ENCODE results near the gene R3HDM1. TPM values are rescaled to one million over a fixed set of nuclear protein-coding genes. Genes with fewer than 3 reads are reported as not detected.
"Not testable (repeated sequence)": the region's sequence is repeated elsewhere in the genome, so short reads cannot be mapped to it uniquely, and the experiment has no call there.

Gene R3HDM1
- total RNA-seq (11.9 and 24.8 TPM in 2 replicates), polyA plus RNA-seq (30.6 and 32.7 TPM in 2 replicates)

GRCh38 chr2:135531231-135532197, at the start of gene R3HDM1:
TSS of gene R3HDM1 (plus strand) at chr2:135531484. CDS start at chr2:135604846, 73,362 bp downstream.
- Histone ChIP-seq H3K4me1 (ENCODE audit: low read depth) (peaks cover 7% of the 10 kb centered on the region), H3K27me3 (no peaks in the 10 kb centered on the region), H3K9me3 (ENCODE audit: low read depth) (peaks cover 2% of the 10 kb centered on the region), H3K4me3 (peak within 1 kb of the TSS; percentile 73), H3K36me3 (no peaks in the 10 kb centered on the region), H3K27ac (peak within 1 kb of the TSS; percentile 97)
- TF ChIP-seq, protein P1, sequence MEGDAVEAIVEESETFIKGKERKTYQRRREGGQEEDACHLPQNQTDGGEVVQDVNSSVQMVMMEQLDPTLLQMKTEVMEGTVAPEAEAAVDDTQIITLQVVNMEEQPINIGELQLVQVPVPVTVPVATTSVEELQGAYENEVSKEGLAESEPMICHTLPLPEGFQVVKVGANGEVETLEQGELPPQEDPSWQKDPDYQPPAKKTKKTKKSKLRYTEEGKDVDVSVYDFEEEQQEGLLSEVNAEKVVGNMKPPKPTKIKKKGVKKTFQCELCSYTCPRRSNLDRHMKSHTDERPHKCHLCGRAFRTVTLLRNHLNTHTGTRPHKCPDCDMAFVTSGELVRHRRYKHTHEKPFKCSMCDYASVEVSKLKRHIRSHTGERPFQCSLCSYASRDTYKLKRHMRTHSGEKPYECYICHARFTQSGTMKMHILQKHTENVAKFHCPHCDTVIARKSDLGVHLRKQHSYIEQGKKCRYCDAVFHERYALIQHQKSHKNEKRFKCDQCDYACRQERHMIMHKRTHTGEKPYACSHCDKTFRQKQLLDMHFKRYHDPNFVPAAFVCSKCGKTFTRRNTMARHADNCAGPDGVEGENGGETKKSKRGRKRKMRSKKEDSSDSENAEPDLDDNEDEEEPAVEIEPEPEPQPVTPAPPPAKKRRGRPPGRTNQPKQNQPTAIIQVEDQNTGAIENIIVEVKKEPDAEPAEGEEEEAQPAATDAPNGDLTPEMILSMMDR (IDR thresholded peaks at IDR 0.05; ENCODE audit: low read depth, low read length) = no peak
- peak; percentile 99 to 100 for DNase-seq (ENCODE audit: low read depth in 1 of 2, low spot score in 1 of 2)

GRCh38 chr2:135485441-135485840, 45.8 kb upstream of the R3HDM1 start:
- no peak overlapping the region for H3K4me3 ChIP-seq
- H3K36me3 ChIP-seq = no peaks in the 10 kb centered on the region
- peaks cover 2% of the 10 kb centered on the region for H3K9me3 ChIP-seq (ENCODE audit: low read depth)
- H3K27ac ChIP-seq = no peak overlapping the region
- no peaks in the 10 kb centered on the region for H3K4me1 ChIP-seq (ENCODE audit: low read depth)
- DNase-seq (ENCODE audit: low read depth in 1 of 2, low spot score in 1 of 2) = no peak
- TF ChIP-seq, protein P1 (IDR thresholded peaks at IDR 0.05; ENCODE audit: low read depth, low read length) = no peak
- no peaks in the 10 kb centered on the region for H3K27me3 ChIP-seq

GRCh38 chr2:135490376-135490775, 40.9 kb upstream of the R3HDM1 start:
- H3K4me1 ChIP-seq (ENCODE audit: low read depth) = no peaks in the 10 kb centered on the region
- no peak for DNase-seq (ENCODE audit: low read depth in 1 of 2, low spot score in 1 of 2)
- H3K9me3 ChIP-seq (ENCODE audit: low read depth) = no peaks in the 10 kb centered on the region
- H3K36me3 ChIP-seq = no peaks in the 10 kb centered on the region
- TF ChIP-seq, protein P1 (IDR thresholded peaks at IDR 0.05; ENCODE audit: low read depth, low read length) = no peak
- no peak overlapping the region for H3K27ac ChIP-seq
- H3K27me3 ChIP-seq = no peaks in the 10 kb centered on the region
- H3K4me3 ChIP-seq = no peak overlapping the region

- peak in 1 of 2 donors; percentile 45 for DNase-seq (ENCODE audit: low read depth in 1 of 2, low spot score in 1 of 2)
- H3K4me1 ChIP-seq (ENCODE audit: low read depth) = no peaks in the 10 kb centered on the region
- no peaks in the 10 kb centered on the region for H3K36me3 ChIP-seq
- H3K27me3 ChIP-seq = no peaks in the 10 kb centered on the region
- no peak overlapping the region for H3K27ac ChIP-seq
- TF ChIP-seq, protein P1 (IDR thresholded peaks at IDR 0.05; ENCODE audit: low read depth, low read length) = no peak
- no peak overlapping the region for H3K4me3 ChIP-seq
- no peaks in the 10 kb centered on the region for H3K9me3 ChIP-seq (ENCODE audit: low read depth)
Measured at GRCh38 chr2:135494503-135494902, 36.8 kb upstream of the R3HDM1 start.

- no peak for DNase-seq (ENCODE audit: low read depth in 1 of 2, low spot score in 1 of 2)
- Histone ChIP-seq H3K36me3 (no peaks in the 10 kb centered on the region), H3K9me3 (ENCODE audit: low read depth) (no peaks in the 10 kb centered on the region), H3K27ac (no peak overlapping the region), H3K4me3 (no peak overlapping the region), H3K4me1 (ENCODE audit: low read depth) (no peaks in the 10 kb centered on the region), H3K27me3 (no peaks in the 10 kb centered on the region)
- TF ChIP-seq, protein P1 (IDR thresholded peaks at IDR 0.05; ENCODE audit: low read depth, low read length) = no peak
Measured at GRCh38 chr2:135494917-135495316, 36.4 kb upstream of the R3HDM1 start.

GRCh38 chr2:135498588-135498987, 32.7 kb upstream of the R3HDM1 start:
- not testable (repeated sequence) for DNase-seq (ENCODE audit: low read depth in 1 of 2, low spot score in 1 of 2); H3K4me1 ChIP-seq (ENCODE audit: low read depth); H3K9me3 ChIP-seq (ENCODE audit: low read depth); H3K27ac ChIP-seq; H3K36me3 ChIP-seq; H3K27me3 ChIP-seq; H3K4me3 ChIP-seq

All from cardiac muscle cell (in vitro differentiated cells and primary cell).